DMS 273 treated with DMSO at 0.1 percent for 48 hours (cell line): ENCODE results near the gene INSYN2A.

Experiments
- DNase-seq: peaks from one replicate; lab custom pipeline; 2025; lab: John Stamatoyannopoulos, UW

INSYN2A gene

DNA sequence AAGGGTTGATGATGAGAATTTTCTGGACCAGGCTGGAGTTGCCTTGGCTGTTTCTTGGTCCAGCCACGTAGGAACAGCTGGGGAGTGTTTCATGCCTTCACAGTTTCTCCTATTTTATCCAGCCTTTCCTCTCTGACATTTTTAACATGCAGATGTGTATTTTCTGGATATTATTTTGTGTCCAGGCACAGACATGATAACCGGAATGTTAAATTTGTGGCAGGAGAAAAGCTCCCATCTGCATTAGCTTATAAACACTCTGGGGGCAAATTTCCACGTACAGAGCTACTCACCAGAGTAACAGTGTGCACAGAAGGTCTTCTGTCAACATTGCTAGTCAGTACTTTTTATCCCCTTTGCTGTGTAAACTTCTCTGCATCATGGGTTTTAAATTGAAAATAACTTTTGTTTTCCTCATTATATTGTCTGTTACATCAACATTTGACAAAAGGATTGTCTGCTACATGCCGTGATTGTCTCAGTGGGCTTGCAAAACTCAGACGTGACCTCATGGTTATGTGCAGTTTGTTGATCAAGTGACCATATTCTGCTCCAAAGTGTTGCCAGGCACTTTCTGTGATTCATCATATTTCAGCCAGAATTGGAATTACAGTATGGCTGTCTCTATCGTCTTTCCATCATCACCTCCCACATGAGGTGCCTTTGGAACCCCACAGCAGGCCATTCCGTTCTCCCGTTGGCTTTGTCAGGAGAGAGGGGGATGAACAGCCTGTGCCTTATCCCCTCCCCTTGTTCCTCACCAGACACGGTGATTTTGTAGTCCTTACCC is 41.4 kb downstream of the INSYN2A start:
- DNase-seq, result no peak

DNA sequence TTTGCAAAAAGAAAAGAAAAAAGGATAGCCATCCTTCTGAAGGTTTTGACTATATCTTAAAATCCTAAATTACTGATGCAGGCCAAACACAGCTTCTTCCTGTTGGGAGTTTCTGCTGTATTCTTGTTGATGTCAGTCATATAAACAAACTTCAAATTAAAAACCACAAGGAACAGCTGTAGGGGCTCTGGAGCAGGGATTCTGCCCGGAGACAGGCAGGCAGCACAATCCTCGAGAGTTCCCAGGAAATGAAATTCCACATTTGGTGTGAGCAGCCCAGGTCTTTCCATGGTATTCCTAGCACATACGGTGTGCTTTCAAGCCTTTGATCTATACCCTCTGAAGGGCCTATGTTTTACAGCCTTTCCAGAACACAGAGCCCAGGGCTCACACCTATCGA is 43.2 kb downstream of the INSYN2A start:
- DNase-seq, result no peak

DNA sequence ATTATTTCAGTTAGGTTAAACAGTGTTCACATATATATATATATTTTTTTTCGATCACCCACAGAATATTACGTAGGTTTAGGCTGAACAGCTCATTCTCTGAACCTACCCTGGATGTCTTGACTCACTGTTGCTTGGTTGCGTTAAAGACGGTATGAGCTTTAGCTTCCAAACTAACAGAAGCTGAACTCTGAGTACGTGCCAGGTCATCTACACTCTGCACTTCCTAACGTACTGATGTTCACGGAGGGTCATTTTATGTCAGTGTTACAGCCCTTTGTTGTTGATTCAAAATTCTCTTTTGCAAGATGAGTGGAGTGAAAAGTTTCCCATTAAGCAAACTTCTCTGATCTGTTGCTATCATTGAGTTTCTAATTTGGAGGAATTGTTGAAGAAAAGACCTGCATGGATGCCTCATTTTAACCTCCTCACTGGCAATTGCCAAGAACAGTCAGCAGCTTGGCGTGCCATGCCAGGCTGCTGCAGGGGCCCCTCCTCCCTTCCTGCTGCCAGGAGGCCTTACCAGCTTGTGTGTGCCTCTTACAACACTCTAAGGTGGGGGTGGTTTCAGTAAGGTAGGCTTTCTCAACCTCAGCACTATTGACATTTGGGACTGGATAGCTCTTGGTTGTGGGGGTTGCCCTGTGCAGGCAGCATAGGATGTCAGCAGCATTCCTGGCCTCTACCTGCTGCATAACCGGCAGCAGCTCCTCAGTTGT is 44.3 kb downstream of the INSYN2A start:
- no peak for DNase-seq

DNA sequence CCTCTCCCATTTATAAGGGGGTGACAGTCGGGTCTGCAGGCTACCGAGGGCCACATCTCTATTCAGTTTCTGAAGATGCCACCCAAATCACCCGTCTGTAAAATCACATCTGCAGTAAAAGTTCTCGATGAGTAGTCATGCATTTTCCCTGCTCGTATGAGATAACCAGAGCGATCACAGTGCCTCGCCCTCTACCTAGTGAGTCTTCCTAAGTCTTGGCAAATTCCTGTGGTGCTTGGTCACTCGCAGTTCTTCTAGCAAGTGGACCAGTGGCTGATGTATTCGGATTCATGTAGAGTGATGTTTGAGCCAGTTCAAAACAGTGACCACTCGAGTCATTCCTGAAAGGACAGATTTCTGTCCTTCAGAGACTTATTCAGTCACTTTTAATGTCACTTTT is 44.9 kb downstream of the INSYN2A start:
- DNase-seq, result no peak

DNA sequence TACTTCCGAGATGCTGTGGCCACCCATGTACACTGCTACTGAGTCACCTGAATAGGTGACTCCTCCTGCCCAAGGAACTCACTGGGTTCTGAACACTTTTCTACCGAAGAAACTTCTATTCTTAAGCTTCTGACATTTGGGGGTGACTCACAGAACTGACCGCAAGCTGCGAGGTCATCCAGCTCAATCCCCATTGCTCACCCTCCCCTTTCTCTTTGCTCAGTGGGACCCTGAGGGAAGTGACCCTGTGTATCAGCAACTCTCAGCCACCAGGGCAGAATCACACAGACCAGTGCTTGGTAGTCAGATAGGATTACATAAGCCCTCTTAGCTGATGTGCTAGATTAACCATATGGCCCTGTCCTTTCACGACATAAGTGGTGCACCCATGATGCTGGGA is 46.3 kb downstream of the INSYN2A start:
- no peak for DNase-seq

DNA sequence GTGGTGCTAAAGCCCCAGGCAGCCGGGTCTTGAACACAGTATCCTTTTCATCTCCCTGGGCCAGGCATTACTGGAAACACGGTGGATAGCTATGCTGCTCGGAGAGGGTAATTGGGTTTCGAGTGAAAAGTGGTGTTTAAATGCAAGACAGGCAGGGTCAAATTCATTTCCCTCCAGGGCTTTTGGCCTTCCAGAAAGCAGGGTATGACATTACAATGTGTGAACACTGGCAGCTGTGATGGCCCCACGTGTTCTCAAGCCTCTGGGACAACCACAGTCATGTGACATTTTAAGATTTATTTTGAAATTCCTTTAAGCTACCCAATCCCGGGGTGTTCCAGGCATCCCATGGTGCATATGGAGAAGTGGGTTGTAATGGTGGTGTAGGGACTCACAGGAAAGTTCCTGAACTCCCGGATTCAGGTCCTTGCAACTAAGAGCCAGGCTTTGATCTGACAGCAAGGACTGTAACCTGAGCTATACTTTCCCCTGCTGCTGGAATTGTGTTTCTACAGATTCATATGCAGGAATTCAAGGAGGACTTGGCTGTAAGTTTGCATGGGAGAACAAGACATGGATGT is 46.8 kb downstream of the INSYN2A start:
- DNase-seq, result no peak

DNA sequence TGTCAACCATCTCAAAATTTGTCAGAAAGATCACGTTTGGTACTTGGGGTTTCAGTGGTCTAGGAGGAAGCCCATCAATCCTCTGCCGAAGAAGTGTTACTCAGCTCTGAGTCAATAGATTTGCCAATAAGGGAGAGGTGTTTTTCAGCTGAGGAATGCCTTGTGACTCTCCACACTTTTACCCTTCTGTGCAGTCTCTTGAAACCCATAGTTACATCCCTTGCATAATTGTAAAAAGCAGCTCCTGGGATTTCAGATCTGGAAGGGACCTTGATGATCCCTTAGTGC is 47.5 kb downstream of the INSYN2A start:
- no peak for DNase-seq

DNA sequence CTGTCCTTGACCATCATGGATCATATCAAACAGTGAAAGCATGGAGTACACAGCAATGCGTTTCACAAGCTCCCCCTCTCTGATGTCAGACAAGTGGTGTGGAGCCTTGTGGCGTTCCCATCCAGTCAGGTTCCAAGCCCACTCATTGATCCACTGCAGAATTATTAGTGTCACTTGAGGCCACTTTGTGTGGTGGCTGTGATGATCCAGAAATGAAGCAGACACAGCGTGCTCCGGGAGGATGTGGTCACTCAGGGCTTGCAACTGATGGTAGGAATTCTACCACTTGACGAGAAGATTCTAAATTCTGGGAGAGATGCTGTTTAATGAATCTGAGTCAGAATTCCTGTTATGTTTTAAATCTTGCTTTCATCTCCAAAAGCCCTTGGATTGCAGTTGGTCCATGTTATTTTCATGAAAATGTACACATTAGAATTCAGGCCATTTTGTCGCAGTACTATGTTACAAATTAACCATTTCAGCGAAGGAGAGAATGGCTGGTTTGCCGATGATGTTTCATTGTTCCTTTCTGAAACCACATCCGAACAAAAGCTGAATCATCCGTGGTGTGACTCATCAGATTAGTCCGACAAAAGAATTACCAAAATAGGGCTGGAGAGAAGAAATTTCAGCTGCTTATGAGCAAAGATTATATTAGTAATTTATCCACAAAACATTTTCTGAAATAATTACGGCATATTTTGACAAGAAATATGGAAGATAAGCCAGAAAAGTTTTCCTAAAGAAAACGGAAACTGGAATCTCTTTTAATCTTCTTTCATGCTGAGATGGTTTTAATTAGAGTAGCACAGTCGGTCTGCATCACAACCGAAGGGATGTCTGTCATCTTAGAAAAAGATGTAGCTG is 48.1 kb downstream of the INSYN2A start:
- no peak for DNase-seq

DNA sequence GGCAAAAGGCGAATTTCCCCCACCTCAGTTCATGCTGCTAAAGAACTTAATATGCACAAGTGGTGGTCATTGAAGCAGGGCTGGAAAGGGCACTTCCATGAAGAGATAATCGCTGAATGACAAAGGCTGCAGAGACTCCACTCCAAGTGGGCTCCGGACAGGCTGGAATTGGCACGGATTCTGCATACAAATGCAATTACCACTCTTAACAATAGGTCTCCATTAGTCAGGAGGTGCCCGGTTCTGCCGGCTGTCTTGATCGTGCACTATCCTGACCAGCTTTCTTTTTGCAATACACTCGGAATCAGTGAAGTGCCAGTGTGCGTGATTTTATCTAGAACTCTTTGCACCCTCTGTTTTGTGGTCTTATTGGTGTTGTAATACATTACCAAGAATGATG is 49.7 kb downstream of the INSYN2A start:
- no peak for DNase-seq
